Prostate gland (tissue), 2 donors: ENCODE data around the gene C16orf90. TPM values are rescaled to one million over a fixed set of nuclear protein-coding genes. Genes with fewer than 3 reads are reported as not detected.

Experiments
- DNase-seq: peaks from one replicate; pipeline ENCODE4 v3.0.0-alpha.2; 2019; ENCODE audit warnings: low spot score
- H3K27ac ChIP-seq, 2 donors: fragments of 200-600 bp; sonication (generic); 2 replicates each; pipeline ENCODE4 v1.5.1; 2017 to 2019
- H3K27me3 ChIP-seq: fragments of 200-600 bp; sonication (generic); replicated peaks from 2 replicates; pipeline ENCODE4 v1.5.1; 2019; ENCODE audit not compliant: insufficient read depth
- H3K36me3 ChIP-seq, 2 donors: fragments of 200-600 bp; sonication (generic); 1 replicate in 1 of 2; 2 replicates in 1 of 2; pipeline versions ENCODE4 v1.5.1 to v1.8.1; 2017 to 2019
- H3K4me1 ChIP-seq: fragments of 200-600 bp; sonication (generic); replicated peaks from 2 replicates; pipeline ENCODE4 v1.5.1; 2019
- H3K4me3 ChIP-seq, 2 donors: fragments of 200-600 bp; sonication (generic); 2 replicates each; pipeline ENCODE4 v1.5.1; 2017 to 2019
- H3K9me3 ChIP-seq: fragments of 200-600 bp; sonication (generic); 2 replicates; pipeline ENCODE4 v1.5.1; 2017
- CTCF ChIP-seq, 4 experiments: fragments of 200-600 bp in 2 of 4; fragments of 450-650 bp in 2 of 4; sonication (generic) in 2 of 4; IDR thresholded peaks; 1 replicate in 3 of 4; 2 replicates in 1 of 4; pipeline ENCODE4 v1.5.1; 2016 to 2019; ENCODE audit warnings: antibody characterized with exemption in 4 of 4, mild to moderate bottlenecking in 2 of 4, moderate library complexity in 2 of 4
- POLR2A ChIP-seq: fragments of 450-650 bp; IDR thresholded peaks from one replicate; pipeline ENCODE4 v1.6.1; 2016; ENCODE audit warnings: antibody characterized with exemption, mild to moderate bottlenecking
- POLR2AphosphoS5 ChIP-seq: sonication (generic); formaldehyde crosslinking; IDR thresholded peaks from one replicate; pipeline ENCODE4 v1.6.1; 2017; ENCODE audit warnings: antibody characterized with exemption
- WGBS: methylation state at CpG from one replicate; pipeline ENCODE4 v1.1.5; 2018; 5-methylcytosine and 5-hydroxymethylcytosine counted together
- intact Hi-C: fragments of 100-400 bp; cut with DNase I; formaldehyde crosslinking; loops from one replicate; pipeline ENCODE4 v1.14.2; 2022
- total RNA-seq, 2 donors: library from RNA; depleted of rRNA; stranded (reverse); fragments of >200 nt; gene quantifications; one replicate each; pipeline ENCODE4 v1.1.0, GENCODE V29; 2016

C16orf90 gene
- total RNA-seq, 2 donors from 2014 or later, result 1.1 TPM; not detected in 1

GRCh38 chr16:3467921-3468320, 27.4 kb downstream of the C16orf90 start:
- Histone ChIP-seq H3K27me3 (no peaks in the 10 kb centered on the region), H3K4me3 (no peak overlapping the region), H3K27ac (no peak overlapping the region), H3K9me3 (no peaks in the 10 kb centered on the region), H3K36me3 (no peaks in the 10 kb centered on the region), H3K4me1 (no peaks in the 10 kb centered on the region)
- no peak for TF ChIP-seq POLR2A
- TF ChIP-seq POLR2AphosphoS5, result no peak
- no peak for TF ChIP-seq CTCF (IDR thresholded peaks at IDR 0.05)
- 67% methylated on average over 4 of the region's 4 CpGs for WGBS
- intact Hi-C loops, result no loop called here
- DNase-seq, result no peak

GRCh38 chr16:3467182-3467581, 28.1 kb downstream of the C16orf90 start:
- Histone ChIP-seq H3K9me3 (no peaks in the 10 kb centered on the region), H3K4me1 (no peaks in the 10 kb centered on the region), H3K27me3 (no peaks in the 10 kb centered on the region), H3K4me3 (no peak overlapping the region), H3K36me3 (no peaks in the 10 kb centered on the region), H3K27ac (no peak overlapping the region)
- WGBS, result 95% methylated on average over 8 of the region's 8 CpGs
- DNase-seq, result no peak
- intact Hi-C loops, result no loop called here
- TF ChIP-seq POLR2A (no peak), POLR2AphosphoS5 (no peak), CTCF (IDR thresholded peaks at IDR 0.05) (no peak)

- WGBS, result 64% methylated on average over 21 of the region's 21 CpGs
- no peaks in the 10 kb centered on the region for H3K9me3 ChIP-seq
- DNase-seq, result no peak
- no peak overlapping the region for H3K4me3 ChIP-seq
- no peaks in the 10 kb centered on the region for H3K36me3 ChIP-seq
- no peaks in the 10 kb centered on the region for H3K27me3 ChIP-seq
- H3K27ac ChIP-seq, result no peak overlapping the region
- TF ChIP-seq POLR2AphosphoS5 (no peak), POLR2A (no peak), CTCF (IDR thresholded peaks at IDR 0.05) (no peak)
- intact Hi-C loops, result no loop called here
- no peaks in the 10 kb centered on the region for H3K4me1 ChIP-seq
Measured at GRCh38 chr16:3465911-3466584, 29.2 kb downstream of the C16orf90 start.

- no peaks in the 10 kb centered on the region for H3K4me1 ChIP-seq
- no peaks in the 10 kb centered on the region for H3K9me3 ChIP-seq
- intact Hi-C loops, result no loop called here
- no peak overlapping the region for H3K27ac ChIP-seq
- H3K4me3 ChIP-seq, result no peak overlapping the region
- no peaks in the 10 kb centered on the region for H3K36me3 ChIP-seq
- H3K27me3 ChIP-seq, result no peaks in the 10 kb centered on the region
- DNase-seq, result no peak
- TF ChIP-seq POLR2A, result no peak
- no peak for TF ChIP-seq POLR2AphosphoS5
- no peak for TF ChIP-seq CTCF (IDR thresholded peaks at IDR 0.05)
- WGBS, result 93% methylated on average over 12 of the region's 12 CpGs
Measured at GRCh38 chr16:3465301-3465700, 30.0 kb downstream of the C16orf90 start.

- no peak for DNase-seq
- Histone ChIP-seq H3K4me3 (no peak overlapping the region), H3K27ac (no peak overlapping the region), H3K36me3 (no peaks in the 10 kb centered on the region), H3K27me3 (no peaks in the 10 kb centered on the region), H3K9me3 (no peaks in the 10 kb centered on the region), H3K4me1 (peaks cover 19% of the 10 kb centered on the region)
- TF ChIP-seq POLR2A (no peak), CTCF (IDR thresholded peaks at IDR 0.05) (no peak), POLR2AphosphoS5 (no peak)
- intact Hi-C loops, result no loop called here
- WGBS, result 76% methylated on average over 8 of the region's 8 CpGs
Measured at GRCh38 chr16:3461151-3461550, 34.1 kb downstream of the C16orf90 start.
